GM21786 (cell line): ENCODE data around the gene ATP2A2.
"Not testable (repeated sequence)": the region's sequence is repeated elsewhere in the genome, so short reads cannot be mapped to it uniquely, and the experiment has no call there.

Source experiments
- ATAC-seq: cut with Tn5 transposase; IDR thresholded peaks from one replicate; pipeline ENCODE4 v1.9.1; 2021; ENCODE audit not compliant: unreplicated experiment

Gene ATP2A2

DNA sequence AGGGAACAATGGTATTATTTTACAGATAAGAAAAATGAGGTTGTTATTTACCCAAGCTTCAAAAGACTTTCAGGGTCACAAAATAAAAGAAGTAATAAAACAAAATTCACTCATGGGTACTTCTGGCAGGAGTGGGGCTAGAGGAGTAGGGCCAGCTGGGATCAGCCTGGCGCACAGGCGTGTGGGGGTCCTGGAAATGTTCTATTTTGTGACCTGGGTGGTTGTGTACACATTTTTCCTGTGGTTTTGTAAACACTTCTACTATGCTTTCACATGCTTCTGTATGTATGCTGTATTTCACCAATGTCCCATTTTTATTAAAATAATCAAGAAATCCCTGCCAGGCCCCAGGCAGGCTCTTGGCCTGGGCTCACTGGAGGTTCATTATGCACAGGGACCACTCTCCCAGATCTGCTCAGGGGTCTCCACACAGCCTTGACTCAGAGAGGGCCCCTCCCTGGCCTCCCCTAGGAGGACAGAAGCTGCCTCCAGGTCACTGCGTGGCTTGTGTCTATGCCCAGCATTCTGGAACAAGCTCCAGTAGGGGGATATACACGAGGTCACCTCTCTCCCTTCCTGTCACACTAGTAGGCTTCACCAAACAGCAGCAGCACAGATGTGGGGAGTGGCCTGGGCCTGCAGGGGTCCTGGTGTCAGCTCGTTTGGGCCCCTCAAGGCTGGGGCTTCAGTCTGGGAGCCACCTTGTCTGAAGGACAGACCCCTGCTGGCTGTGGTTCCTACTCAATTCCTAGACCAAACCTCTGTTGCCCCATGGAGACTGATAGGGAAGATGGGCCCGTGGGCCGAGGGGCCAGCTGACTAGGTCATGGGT lies 84.7 kb downstream of the ATP2A2 start:
- no peak for ATAC-seq

DNA sequence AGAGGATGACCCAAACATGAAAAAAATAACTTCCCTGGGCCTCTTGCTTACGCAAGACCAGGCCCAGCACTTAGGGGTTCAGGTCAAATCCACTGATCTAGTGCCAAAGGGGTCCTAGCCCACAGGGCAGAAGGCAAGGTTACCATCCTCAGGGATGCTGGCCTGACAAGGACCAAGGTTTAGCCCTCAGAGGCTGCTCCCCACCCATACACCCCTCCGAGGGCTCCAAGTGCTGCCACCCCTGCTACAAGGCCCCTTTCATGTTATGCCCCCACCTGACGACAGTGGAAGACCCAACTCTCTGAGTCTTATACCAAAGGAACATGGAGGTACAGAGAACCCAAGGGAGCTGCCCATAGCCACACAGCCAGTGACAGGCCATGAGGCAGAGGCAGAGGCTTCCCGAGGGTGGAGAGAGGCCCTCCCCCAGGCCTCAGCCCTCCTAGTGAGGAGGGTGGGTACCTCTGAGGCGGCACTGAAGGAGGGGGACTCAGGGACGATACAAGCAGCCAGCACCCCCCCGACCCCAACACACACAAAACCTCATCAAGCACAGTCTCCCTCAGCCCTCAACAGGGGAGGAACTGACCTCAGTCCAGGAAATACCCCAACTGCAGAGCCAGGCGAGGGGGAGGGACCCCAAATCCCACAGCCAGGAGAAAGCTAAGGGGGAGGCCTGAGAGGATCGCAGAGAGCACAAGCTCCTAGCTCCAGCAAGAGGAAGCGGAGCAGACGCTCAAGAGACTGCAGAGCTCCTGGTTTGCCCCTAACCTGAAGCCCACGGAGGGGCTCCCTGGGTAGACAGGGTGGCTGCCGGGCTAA lies 85.5 kb downstream of the ATP2A2 start:
- ATAC-seq: no peak

DNA sequence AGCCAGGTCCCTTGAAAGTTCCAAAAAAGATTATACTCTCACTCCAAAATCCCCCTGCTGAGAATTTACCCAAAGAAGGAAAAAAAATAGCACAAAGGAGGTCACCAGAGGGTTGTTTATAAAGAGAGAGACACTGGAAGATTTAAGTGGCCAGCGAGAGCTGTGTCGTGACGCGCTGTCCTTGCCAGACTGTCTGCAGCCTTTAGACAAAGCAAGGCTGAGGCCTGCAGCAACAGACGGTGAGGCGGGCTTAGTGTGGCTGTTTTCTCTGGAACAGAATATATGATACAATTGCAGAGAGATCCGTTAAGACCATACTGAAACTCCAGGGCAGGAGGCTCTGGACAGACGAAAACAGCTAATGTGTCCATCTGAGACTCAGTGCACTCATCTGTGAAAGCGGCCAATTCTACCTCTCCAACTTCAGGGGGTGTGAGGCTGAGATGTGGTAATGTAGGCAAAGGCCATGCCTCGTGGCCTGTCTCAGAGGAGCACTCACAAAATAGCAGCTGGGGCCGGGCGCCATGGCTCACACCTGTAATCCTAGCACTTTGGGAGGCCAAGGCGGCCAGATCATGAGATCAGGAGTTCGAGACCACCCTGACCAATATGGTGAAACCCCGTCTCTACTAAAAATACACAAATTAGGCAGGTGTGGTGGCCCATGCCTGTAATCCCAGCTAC lies 86.3 kb downstream of the ATP2A2 start:
- ATAC-seq: no peak

DNA sequence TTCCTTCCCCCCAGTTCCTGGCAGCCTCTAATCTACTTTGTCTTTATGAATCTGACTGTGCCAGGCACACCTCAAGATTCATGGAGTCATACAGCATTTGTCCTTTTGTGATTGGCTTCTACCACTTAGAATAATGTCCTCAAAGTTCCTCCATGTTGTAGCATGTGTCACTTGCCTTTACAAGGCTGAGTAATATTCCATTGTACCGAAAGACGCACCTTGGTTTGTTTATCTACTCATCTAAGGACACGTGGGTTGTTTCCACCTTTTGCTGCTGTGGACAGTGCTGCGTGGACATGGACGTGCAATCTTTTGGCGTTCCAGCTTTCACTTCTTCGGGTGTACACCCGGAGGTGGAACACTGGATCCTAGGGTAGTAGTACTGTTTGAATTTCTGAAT lies 88.9 kb downstream of the ATP2A2 start:
- no peak for ATAC-seq

- peak; percentile 11 for ATAC-seq
Measured at GRCh38 chr12:110370732-110371231, 89.7 kb downstream of the ATP2A2 start.

DNA sequence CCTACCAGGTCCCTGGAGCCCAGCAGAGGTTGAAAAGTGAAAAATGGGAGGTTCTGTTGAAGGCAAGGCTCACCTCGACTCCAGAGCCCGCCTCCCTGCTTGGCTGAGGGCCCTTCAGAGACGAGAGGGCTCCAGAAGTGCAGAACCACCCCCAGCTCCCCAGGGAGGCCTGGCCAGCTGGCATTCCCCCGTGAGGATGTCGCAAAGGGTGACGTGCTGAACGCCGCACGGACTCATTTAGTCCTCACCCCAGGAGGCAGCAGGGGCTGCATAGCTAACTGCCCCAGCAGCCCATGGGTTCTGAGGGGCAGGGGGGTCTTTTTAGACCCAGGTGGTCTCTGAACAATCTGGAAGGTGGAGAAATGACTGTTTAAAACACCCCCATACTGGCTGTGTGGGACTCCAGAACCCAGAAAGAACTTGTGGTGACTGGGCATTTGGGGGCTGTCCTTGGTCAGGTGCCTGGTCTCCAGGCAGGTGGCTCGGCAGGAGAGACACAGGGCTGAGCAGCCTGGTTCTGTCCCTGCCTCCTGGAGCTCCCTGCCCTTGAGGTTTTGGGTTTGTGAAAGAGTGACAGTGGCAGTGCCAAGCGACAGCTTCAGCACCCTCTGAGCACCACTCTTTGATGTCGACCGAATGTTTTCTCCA lies 90.5 kb downstream of the ATP2A2 start:
- peak; percentile 76 for ATAC-seq

DNA sequence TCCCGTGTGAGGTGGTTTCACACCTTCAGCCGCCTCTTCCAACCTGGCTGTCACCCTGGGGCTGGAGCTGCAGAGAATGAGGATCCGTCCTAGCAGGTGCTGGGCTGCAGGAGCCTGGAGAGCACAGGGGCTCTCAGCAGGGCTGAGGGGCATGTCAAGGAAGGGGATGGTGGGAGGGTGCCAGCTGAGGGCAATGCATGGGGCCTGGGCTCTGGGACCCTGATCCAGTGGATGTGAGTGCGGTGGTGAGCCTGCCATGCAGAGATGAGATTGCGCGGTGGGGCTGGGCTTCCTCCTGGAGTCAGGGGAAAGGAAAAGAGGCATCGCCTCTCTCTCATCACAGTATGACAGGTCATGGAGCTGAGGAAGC lies 91.0 kb downstream of the ATP2A2 start:
- ATAC-seq: no peak

GRCh38 chr12:110373025-110373424 lies 92.0 kb downstream of the ATP2A2 start:
- ATAC-seq: no peak

DNA sequence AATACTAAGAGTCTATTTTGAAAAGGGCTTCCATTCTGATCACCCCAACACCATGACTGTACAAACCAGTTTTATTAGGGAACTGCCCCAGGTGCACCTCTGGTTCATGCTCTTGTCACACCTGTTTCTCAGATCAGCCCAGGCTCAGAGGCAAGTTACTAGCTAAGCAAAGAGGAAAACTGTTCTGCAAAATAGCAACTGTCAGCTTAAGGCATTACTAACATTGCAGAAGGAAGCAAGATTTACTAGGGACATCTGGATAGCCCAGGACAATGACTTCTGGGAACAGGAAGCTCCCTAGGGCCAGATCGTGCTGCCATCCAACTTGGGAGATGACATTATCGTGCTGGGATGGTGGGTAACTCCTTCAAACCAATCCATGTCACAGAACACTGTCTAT lies 92.4 kb downstream of the ATP2A2 start:
- ATAC-seq: no peak

GRCh38 chr12:110373962-110374611 lies 93.0 kb downstream of the ATP2A2 start:
- ATAC-seq: no peak

DNA sequence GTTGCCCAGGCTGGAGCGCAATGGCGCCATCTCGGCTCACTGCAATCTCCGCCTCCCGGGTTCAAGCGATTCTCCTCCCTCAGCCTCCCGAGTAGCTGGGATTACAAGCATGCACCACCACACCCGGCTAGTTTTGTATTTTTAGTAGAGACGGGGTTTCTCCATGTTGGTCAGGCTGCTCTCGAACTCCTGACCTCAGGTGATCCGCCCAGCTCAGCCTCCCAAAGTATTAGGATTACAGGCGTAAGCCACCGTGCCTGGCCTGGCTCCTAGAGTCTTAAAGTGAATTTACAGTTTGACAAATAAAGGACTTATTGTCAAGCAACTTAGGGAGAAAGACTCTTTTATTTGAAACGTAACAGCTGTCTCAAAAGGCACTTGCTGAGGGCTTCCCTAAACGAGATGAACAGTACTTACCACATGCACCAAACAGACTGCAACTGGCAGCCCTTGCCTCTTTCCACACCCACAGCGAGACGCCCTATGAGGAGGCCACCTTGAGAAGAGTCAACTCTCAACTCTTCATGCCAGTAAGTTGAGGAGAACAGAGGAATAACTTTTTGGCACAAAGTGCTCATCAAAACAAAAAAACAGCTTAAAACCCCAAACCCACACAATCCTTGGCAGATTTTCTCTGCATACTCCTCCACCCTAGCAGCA lies 97.2 kb downstream of the ATP2A2 start:
- ATAC-seq: not testable (repeated sequence)

- no peak for ATAC-seq
Measured at GRCh38 chr12:110379197-110379596, 98.2 kb downstream of the ATP2A2 start.

DNA sequence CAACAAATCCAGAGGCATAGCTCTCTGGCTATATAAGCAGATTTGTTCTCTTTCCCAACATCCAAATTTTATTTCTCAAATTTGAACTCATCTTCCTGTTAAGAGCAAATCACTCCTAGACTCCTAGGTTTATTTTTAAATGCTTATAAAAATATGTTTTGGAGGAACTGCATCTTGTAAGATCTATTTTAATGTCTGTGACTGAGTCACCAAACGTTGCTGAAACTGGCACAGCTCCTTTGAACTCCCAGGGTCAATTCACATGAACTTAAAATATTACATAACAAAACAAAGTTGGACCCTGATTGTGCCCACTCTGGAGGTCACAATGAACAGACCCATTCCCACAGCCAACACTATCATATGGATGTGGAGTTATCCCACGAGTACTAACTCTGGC lies 98.6 kb downstream of the ATP2A2 start:
- no peak for ATAC-seq

DNA sequence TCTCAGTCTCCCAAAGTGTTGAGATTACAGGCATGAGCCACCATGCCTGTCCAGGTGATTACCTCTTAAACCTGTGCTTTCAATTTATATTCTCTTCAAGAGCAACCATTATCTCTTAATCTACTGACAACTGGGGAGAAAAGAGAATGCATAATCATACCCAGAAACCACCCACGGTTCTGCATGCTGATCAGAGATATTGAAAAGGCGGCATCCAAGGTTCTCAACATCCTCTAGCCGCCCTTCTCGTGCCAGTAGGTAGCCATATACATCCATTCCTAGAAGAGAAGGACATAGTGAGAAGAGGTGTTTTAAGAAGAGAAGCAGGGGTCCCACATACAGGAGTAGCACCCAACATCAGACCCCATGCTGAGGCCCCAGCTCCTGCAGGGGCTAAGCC lies 101.6 kb downstream of the ATP2A2 start:
- no peak for ATAC-seq
